Skin epidermis (tissue), 12 donors: ENCODE measurements around the gene ISCU.
"Not testable (repeated sequence)": the region's sequence is repeated elsewhere in the genome, so short reads cannot be mapped to it uniquely, and the experiment has no call there.

Experiments
- H3K27ac ChIP-seq, 21 experiments: fragments of 200-600 bp; sonication (generic) in 11 of 21; one replicate each; pipeline ENCODE4 v1.5.0; 2020; ENCODE audit warnings: mild to moderate bottlenecking in 3 of 21, inconsistent platforms in 2 of 21, moderate library complexity in 2 of 21
- H3K4me3 ChIP-seq, 7 experiments: fragments of 200-600 bp; sonication (generic) in 2 of 7; one replicate each; pipeline ENCODE4 v1.5.0; 2020; ENCODE audit warnings: inconsistent platforms in 2 of 7, mild to moderate bottlenecking in 2 of 7, moderate library complexity in 1 of 7

The ISCU gene

GRCh38 chr12:108567406-108568337 lies 5.3 kb downstream of the ISCU start:
- Histone ChIP-seq H3K4me3 (no peak overlapping the region), H3K27ac (peak overlapping the region in 10 of 21 experiments; percentile 18 to 75 (median 50))

GRCh38 chr12:108568338-108569154 lies 6.2 kb downstream of the ISCU start:
- peak overlapping the region in 12 of 21 experiments; percentile 16 to 75 (median 46) for H3K27ac ChIP-seq
- no peak overlapping the region for H3K4me3 ChIP-seq

GRCh38 chr12:108570743-108571608 lies 8.6 kb downstream of the ISCU start:
- Histone ChIP-seq H3K4me3 (no peak overlapping the region), H3K27ac (peak overlapping the region in 1 of 21 experiments; percentile 21)

GRCh38 chr12:108571609-108572165 lies 9.3 kb downstream of the ISCU start:
- H3K27ac ChIP-seq: no peak overlapping the region

GRCh38 chr12:108572166-108572790 lies 9.9 kb downstream of the ISCU start:
- Histone ChIP-seq H3K27ac (no peak overlapping the region), H3K4me3 (no peak overlapping the region)

More at GRCh38 chr12:108571609-108572165, 9.3 kb downstream of the ISCU start:
- H3K4me3 ChIP-seq: no peak overlapping the region

GRCh38 chr12:108573317-108573716 lies 10.9 kb downstream of the ISCU start:
- H3K27ac ChIP-seq: no peak overlapping the region
- no peak overlapping the region for H3K4me3 ChIP-seq

- not testable (repeated sequence) for H3K27ac ChIP-seq, H3K4me3 ChIP-seq
Measured at GRCh38 chr12:108574276-108574675, 11.9 kb downstream of the ISCU start.

- H3K4me3 ChIP-seq: no peak overlapping the region
- H3K27ac ChIP-seq: no peak overlapping the region
Measured at GRCh38 chr12:108575199-108575912, 13.0 kb downstream of the ISCU start.

GRCh38 chr12:108576660-108577234 lies 14.4 kb downstream of the ISCU start:
- H3K27ac ChIP-seq: peak overlapping the region in 1 of 21 experiments; percentile 14
- no peak overlapping the region for H3K4me3 ChIP-seq

GRCh38 chr12:108577458-108577857 lies 15.1 kb downstream of the ISCU start:
- Histone ChIP-seq H3K27ac (peak overlapping the region in 1 of 21 experiments; percentile 14), H3K4me3 (no peak overlapping the region)

- H3K4me3 ChIP-seq: no peak overlapping the region
- H3K27ac ChIP-seq: peak overlapping the region in 1 of 21 experiments; percentile 63
Measured at GRCh38 chr12:108578264-108578663, 15.9 kb downstream of the ISCU start.

GRCh38 chr12:108578813-108579212 lies 16.4 kb downstream of the ISCU start:
- H3K27ac ChIP-seq: peak overlapping the region in 2 of 21 experiments; percentile 57 to 63
- H3K4me3 ChIP-seq: no peak overlapping the region

- Histone ChIP-seq H3K4me3 (no peak overlapping the region), H3K27ac (peak overlapping the region in 1 of 21 experiments; percentile 34)
Measured at GRCh38 chr12:108580531-108580930, 18.1 kb downstream of the ISCU start.

GRCh38 chr12:108581311-108582227 lies 19.2 kb downstream of the ISCU start:
- Histone ChIP-seq H3K27ac (peak overlapping the region in 2 of 21 experiments; percentile 15 to 34), H3K4me3 (no peak overlapping the region)

- H3K27ac ChIP-seq: peak overlapping the region in 1 of 21 experiments; percentile 73
Measured at GRCh38 chr12:108582509-108582908, 20.1 kb downstream of the ISCU start.

GRCh38 chr12:108582978-108583770 lies 20.8 kb downstream of the ISCU start:
- Histone ChIP-seq H3K27ac (peak overlapping the region in 8 of 21 experiments; percentile 8 to 73 (median 30)), H3K4me3 (no peak overlapping the region)

More at GRCh38 chr12:108582509-108582908, 20.1 kb downstream of the ISCU start:
- no peak overlapping the region for H3K4me3 ChIP-seq
